ENCODE measurements around the gene FAM3B.

FAM3B gene

DNA sequence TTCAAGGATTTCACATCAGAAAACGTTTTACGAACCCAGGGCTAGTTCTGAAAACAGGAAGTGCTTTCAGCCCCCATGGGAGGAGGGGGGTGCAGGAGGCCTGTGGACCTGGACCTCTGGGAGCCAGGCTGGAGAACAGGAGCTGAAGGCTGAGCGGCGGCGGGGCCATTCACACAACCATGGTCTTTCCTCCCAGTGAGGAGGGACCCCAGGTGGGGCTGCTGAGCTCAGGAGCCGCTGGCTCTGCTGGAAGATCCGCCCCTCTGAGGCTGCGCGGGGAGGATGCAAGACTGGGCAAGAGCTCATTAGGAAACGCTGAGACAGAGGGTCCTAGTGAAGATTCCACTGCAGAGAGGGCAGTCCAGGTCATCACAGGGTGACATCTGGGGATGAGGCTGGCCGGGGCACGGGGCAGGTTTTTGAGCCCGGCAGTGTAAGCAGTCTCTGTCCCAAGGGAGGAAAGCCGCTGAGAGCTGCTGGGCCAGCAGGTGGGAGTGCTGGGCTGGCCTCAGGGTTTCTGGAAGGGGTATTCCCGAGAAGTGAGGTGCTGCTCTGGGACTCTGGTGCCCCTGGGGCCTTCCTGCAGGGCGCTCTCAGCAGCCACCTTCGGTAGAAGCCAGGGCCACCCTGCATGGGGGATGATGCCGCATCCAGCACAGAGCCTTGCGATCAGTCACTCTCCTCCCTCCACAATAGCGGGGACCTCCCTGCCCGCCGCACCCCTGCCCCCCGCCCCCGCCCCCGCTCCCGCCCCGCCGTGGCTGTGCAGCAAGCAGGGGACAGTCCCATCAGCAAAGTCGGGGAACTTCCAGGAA is 52.7 kb downstream of the FAM3B start:
- no peak for DNase-seq

DNA sequence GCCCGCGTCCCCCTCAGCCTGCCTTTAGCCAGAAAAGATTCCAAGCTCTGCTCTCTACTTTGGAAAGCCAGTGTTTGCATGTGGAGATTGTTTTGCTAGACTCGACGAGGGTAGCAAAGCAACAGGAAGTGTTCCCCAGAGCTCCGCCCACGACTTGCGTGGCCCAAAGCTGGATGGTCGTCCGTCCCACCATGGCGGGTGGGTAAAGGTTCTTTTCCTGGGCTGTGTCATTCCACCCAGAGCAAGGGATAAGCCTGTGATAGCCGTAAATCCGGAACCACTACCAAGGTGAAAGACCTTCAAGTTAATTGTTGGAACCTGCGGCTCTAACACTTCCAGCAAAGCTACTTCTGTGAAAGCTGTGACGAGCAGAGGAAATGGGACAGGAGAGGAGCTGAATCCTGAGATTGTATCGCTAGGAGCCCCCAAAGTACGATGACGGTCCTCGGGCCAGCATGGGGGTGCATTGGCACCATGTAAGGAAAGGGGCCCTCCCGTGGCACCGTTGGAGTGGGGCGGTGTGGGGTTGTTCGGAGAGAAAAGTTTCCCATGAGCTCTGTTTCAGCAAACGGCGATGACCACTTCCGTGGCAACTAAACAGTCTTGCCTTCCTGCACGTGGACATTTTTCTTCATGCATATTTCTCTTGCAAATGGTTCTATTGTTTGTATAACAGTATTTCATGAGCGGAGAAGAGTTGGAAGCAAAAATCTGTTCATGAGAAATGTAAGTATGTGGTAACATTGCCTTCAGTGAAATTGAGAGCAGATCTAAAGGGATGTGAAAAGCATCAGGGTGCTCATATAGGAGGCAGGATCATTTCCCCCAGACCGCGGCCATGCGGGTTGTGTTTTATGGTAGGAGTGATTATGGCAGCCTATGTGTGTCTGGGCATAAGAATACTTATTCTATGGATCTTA is 53.6 kb downstream of the FAM3B start:
- DNase-seq, result no peak

DNA sequence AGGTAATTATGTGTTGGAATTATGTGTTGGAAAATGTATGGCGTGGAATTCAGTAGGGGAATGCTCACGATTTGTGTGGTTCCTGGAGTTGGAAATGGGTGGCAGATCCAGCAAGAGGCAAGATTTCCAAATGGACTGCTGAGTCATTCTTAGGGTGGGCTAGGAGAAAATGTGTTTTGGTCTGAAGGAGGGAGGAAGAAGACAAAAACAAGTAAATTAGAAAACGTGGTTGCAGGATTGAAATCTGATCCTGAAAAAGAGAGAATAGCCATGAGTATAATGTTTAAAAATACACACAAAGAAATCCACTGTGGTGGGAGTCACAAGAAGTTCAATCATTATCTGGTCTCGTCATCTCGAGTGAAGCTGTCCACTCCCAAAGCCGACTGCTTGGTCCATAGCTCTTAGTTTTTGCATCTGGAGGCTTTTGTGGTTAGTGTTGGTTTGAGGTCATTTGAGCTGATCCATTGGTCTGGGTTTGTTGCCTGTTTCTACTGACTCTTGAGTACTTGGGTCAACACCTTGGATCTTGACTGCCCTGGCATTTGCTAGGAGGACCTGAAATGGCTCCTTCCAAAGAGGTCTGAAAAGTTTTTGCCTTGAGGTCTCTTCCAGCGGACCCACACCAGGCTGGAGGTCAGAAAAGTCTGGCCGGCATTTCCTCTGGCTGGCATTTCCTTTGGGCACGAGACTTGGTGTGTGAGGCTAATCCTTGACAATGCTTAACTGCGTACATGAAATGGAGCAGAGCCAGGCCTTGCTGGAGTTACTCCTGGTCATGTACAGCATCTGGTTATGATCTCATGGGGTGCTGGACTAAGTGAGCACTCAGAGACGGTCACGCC is 54.5 kb downstream of the FAM3B start:
- no peak for DNase-seq

DNA sequence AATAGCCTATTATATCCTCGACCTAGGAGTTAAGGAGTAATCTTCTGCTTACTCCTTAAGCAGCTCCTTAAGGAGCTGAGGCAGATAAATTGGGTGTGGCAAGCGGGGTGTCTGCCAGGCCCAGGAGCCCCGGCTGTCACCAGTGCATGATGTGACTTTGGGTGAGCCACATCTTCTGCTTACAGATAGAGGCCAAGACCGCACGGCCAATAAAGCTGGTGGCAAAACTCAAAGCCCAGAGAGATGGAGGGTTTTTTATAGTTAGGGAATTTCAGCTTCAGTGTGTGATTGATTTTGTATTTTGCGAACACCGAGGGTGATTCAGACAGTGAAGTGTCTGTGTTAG is 55.1 kb downstream of the FAM3B start:
- no peak for DNase-seq

DNA sequence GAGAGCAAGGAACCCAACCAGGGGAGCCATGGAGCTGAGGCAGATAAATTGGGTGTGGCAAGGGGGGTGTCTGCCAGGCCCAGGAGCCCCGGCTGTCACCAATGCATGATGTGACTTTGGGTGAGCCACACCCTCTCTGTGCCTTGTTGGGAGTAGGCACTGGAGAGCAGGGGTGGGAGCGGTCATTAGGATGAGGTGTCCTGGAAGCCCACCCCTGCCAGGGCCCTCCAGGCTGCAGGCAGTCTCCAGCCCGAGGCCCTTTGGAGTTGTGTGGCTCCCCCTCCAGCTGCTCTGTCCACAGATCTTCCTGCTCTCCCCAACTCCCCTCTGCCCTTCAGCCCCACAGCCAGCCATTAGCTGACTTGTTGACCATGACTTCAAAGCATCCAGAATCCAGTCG is 56.7 kb downstream of the FAM3B start:
- no peak for DNase-seq

DNA sequence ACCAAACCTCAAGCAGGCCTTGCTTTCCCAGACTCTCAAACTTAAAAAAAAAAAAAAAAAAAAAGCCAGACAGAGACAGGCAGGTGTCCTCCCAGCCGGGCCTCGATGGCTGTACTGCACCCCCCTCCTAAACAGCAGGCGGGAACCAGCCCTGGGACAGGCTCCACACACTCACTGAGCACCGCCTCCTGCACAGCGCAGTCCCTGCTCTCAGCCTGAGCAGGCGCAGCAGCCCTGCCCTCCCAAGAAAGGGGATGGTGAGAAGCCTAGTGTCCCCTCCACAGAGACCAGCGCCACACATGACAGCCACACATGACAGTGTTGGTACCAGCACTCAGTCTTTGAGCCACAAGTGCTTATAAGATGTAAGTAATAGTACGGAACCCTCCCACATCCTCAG is 57.2 kb downstream of the FAM3B start:
- DNase-seq, result no peak

DNA sequence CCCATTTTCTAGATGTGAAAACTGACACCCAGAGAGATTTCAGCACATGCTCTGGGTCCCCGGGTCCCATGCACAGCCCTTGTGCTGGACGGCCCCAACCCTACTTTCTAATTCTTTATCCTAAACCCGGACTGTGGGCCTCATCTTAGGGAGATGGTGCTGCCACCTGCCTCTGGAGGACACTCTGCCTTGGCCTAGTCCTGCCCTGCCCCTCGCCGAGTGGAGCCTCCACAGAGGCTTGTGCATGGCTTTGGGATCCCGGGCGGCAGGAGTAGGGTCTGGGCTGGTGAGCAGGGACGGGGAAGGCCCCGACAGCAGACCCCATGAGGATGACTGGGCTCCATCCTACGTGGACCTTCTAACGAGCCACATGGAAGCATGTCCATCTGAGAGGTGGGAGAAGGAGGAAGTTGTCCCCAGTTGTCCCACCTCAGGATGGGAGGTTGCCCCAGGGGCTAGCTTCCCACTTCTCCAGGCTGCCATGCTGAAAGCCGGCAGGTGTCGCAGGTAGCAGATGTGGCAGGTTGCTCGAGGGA is 57.6 kb downstream of the FAM3B start:
- DNase-seq, result no peak

DNA sequence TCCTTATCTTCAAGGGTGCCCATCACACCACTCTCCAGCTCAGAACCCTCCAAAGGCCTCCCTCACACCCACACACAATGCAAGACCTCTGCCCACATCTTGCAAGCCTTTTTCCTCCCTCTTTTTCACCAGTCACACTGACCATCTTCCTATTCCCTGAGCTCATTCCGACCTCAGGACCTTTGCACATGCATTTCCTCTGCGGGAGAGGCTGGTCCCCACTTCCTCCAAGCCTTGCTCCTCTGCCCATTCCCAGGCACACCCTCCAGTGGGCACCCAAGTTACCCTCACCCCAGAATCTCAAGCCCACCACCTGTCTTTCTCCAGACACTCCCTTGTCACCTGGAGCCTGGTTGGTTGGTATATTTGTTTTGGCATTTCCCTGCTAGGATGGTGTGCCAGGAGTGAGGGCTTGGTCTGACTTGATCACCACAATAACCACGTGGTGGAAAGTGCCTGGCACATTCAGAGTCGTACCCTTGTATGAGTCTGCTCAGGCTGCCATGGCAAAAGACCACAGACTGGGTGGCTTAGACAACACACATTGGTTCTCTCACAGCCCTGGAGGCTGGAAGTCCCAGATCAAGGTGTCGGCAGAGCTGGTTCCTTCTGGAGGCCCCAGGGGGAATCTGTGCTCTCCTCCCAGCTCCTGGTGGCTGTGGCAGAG is 58.4 kb downstream of the FAM3B start:
- no peak for DNase-seq

DNA sequence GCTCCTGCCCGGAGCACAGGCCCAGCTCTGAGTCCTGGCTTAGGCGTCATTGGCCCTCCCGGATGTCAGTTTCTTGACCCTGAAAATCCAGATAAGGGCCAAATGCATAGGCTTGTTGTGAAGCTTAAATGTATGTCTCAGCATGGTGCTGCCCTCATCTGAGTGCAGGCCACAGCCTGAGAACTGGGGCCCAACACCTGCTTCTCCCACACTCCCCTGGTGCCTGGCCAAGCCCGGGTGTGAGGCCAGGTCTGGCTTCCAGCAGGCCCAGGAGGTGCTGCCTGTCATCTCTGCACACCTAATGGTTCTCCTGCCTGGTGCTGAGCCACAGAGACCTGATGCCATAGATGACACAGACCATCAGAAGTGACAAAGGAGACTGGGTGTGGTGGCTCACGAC is 59.3 kb downstream of the FAM3B start:
- DNase-seq, result no peak

DNA sequence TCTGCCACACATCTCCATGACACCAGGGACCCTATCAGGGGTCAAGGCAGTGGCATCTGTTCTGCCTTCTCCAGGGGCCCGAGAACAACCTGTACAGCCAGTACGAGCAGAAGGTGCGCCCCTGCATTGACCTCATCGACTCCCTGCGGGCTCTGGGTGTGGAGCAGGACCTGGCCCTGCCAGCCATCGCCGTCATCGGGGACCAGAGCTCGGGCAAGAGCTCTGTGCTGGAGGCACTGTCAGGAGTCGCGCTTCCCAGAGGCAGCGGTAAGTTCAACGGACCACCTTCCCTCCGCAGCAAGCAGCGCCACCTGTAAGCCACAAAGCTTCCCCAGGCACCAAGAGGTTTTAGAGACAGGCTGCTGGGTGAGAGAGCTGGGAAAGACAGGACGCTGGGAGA is 61.1 kb downstream of the FAM3B start:
- no peak for DNase-seq

DNA sequence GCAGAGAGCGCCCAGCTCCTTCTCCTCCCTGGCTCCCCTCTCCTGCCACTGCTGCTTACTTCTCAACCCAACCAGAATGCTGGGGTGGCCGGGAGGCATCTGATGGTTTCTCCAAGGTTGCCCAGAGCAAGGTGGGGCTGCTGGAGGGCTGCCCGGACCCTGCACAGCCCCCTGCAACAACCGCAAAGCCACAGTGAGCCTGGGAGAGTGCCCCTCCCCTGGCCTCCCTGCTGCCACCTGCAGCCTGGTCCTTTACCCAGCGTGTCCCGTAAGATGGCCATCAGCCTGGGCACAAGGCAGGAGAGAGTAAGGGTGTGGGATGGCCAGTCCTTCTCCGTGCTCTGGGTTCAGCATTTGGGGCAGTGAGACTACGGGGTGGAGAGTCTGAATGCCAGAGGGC is 62.2 kb downstream of the FAM3B start:
- DNase-seq, result no peak

DNA sequence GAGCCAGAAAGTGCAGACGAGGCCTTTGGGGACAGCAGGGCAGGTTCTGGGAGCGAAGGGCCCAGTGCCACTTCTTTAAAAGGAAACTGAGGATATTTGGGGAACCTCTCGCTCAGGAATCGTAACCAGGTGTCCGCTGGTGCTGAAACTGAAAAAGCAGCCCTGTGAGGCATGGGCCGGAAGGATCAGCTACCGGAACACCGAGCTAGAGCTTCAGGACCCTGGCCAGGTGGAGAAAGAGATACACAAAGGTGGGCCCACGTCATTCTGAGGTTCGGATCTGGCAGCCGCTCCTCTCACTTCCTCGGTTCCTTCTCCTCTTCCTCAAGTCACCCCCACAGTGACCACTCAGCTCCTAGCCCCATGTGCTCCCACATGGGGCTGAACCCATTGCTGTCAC is 63.3 kb downstream of the FAM3B start:
- no peak for DNase-seq

DNA sequence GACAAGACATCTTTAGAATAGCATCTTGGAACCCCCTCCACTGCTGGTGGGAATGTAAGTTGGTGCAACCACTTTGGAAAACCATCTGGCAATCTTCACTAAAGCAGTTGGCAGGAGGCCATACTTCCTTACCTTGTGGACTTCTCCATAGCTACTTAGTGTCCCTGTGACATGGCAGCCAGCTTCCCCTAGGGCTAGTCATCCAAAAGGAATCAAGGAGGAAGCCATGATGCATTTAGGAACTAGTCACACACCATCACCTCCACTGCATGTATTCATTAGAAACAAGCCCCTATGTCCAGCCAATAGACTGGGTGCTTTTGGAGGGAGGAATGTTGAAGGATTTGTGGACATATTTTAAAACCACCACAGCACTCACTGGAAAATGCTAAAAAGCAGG is 65.1 kb downstream of the FAM3B start:
- no peak for DNase-seq

DNA sequence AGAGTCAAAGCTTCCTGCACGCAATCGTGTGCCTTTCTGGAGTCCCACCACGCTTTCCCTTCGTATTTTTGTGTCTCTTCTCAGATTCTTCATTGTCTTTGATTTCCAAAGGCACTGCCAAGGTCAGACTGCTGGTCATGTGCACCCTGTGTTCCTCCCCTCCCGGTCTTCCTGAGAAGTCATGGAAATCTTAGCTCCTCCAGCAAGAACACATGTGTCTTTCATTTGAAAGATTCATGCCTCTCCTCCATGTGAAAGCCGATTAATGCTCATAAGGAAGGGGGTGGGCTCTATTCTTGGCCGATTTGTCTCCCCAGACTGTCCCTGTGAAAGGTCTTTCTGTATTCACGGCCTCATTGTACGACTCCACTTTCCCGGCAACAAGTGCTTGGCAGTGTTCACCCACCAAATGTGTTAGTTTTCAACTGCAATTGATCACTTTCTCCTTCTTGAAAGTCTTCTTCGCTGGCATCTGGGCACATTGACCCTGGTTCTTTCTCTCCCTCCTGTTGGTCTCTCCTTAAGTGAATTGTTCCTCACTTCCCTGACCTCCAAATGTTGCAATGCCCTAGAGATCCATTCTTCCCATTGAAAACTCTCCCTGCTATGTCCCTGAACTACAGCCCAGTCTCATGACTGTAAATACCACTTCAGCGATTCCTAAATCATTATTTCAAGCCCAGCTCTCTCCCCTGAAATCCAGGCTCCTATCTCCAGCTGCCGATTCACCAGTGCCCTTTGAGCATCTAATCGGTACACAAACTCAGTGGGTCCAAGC is 70.6 kb downstream of the FAM3B start:
- DNase-seq, result no peak

DNA sequence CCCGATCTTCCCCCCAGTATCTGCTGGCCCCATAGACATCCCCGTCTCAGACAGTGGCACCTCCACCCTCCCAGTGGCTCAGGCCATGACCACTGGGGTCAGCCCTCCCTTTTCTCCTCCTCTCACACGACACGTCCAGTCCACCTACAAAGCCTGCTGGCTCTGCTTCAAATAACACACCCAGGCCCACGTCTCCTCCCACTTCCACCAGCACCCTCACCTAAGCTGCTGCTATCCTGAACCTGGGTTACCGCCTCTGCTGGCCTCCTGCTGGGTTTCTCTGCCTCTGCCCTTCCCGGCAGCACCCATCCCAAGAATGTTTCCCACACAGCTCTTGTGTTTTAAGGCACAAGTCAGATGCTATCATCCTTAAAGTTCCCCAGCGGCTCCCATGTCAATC is 71.2 kb downstream of the FAM3B start:
- no peak for DNase-seq

DNA sequence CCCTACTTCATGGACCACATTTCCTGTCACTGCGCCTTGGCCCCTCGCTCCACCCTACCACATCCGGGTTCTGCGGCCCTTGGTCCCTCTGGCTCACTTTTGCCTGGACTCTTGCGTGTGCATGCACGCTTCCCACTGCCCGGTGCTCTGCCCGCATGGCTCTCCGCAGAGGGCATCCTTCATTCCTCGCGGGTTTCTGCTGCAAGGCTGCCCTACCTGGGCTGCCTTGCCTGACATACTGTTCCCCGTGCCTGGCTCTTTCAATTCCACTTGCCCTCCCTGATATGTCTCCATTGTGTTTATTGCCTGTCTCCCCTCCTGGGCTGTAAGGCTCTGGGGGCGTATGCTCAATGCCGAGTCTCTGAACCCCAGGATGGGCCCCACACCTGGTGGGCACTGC is 71.7 kb downstream of the FAM3B start:
- DNase-seq, result no peak

DNA sequence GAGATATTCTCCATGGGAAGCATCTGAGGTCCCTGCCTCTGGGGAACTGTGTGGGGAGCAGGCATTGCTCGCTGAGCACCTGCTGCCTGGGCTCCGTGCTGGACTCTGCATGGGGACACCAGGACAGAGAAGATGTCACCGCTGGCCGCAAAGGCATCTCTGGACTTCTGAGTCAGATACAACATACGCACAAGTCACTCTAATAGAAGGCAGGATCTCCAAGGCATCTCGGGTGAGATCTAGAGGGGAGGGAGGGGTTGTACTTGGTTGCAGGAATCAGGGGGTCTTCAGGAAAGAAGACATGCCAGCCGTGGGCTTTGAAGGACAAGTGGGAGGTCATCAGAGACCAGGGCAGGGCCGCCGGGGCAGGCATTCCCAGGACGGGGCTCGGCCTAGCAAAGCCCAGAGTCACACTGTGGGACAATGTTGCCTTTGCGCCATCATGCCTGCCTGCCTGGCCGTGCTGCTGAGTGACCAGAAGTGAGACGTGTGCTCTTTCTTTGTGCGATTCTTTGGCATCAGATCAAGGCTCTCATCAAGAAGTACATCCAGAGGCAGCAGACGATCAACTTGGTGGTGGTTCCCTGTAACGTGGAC is 73.5 kb downstream of the FAM3B start:
- DNase-seq, result no peak

DNA sequence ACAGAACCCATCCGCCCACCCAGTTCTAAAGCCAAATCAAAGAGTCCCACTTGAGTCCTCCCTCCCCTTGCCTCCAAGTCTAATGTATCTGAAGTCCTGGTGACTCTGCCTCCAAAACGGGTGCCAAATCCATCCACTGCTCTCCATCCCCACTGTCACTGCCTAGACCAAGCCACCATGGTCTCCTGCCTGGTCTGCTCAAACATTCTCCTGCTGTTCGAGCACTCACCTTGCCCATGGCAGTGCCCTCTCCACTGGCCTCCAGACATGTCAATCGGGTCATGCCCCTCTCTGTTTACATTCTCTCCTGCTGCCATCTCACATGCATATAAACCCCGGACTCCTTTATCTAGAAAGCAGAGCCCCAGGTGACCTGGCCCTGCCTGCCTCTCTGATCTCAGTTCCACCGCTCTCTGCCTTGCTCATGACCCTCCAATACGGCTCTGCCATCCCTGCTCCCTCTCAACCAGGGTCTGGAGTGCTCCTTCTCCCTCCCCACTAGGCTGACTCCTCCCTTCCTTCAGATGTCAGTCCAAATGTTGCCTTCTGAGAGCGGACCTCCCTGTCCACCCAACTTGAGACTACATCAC is 77.4 kb downstream of the FAM3B start:
- no peak for DNase-seq

DNA sequence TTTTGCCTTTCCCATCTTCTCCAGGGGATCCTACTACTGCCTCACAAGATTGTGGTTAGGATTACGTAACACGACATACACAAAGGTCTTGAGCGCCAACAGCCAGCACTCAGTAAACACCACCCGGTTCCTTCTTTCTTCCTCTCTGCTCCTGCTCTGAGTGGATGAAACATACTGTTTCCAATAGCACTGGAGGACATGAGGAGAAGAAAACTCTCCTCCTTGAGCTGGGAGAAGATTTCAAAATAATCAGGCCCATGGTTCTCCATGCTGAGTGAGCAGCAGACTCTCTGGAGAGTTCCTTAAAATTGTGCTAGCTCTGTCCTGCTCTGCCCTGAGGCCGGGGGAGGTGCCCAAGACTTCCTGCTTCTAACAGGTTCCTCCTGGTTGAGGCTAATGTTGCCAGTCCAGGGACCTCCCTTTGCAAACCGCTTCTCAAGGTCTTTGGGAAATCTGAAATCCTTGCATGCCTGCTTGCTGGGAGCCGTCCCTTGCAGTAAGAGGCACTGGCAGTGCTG is 80.0 kb downstream of the FAM3B start:
- DNase-seq, result peak; percentile 90 to 94

DNA sequence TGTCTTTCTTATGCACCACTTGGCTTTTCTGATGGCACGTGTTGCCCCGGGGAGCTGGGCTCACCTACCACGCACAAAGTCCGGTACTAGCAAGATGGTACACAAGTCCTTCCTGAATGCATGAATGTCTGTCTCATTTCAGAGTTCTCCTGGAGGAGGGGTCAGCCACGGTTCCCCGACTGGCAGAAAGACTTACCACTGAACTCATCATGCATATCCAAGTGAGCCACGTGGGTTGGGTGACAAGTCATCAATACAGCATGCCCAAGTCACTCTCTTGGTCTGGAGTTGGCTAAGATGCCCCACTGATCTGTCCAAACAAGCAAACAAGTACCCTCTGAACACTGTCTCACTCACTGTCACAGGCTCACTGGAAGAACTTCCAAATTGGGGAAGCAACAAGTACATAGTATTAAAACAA is 80.9 kb downstream of the FAM3B start:
- DNase-seq, result peak in 1 of 2 experiments; percentile 22

DNA sequence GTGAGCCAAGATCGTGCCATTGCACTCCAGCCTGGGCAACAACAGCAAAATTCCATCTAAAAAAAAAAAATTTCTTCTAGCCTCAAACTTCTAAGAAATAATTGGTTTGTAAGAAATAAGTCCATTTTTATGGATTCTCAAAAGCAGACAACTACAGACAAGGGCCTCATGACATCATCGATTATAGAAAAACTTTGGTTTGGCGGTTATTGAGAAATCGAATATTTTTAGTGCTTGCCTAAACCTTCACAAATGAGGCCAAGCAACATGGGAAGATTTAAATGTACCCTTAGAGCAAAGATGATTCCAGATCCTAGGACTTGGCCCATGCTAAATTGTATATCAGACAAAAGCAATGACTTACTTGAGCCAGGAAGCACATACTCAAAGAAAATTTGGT is 81.7 kb downstream of the FAM3B start:
- no peak for DNase-seq

All from Kasumi-1 (cell line).